Effector CD4-positive, alpha-beta T cell (primary cell): ENCODE data around the gene TTLL12.

Experiments used
- DNase-seq: peaks from one replicate; pipeline ENCODE4 v3.0.0-alpha.2; 2020

TTLL12 gene

DNA sequence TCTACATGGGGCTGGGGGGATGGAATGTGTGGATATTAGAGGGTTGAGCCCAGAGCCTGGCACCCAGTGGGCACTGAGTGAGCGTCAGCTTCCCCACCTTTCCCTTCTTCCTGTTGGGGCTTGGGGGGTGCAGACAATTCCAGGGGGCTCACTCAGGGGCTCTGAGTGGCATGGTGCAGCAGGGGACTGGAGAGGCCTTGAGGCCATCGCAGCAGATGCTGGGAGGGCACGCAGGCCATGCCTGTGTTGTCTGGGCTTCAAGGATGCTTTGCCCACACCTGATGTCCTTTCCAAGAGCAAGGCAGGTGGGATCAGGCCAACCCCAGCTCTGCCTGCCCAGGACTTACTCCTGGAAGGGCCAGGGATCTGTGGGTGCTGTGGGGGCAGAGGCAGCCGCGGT lies 11.2 kb upstream of the TTLL12 start:
- no peak for DNase-seq

DNA sequence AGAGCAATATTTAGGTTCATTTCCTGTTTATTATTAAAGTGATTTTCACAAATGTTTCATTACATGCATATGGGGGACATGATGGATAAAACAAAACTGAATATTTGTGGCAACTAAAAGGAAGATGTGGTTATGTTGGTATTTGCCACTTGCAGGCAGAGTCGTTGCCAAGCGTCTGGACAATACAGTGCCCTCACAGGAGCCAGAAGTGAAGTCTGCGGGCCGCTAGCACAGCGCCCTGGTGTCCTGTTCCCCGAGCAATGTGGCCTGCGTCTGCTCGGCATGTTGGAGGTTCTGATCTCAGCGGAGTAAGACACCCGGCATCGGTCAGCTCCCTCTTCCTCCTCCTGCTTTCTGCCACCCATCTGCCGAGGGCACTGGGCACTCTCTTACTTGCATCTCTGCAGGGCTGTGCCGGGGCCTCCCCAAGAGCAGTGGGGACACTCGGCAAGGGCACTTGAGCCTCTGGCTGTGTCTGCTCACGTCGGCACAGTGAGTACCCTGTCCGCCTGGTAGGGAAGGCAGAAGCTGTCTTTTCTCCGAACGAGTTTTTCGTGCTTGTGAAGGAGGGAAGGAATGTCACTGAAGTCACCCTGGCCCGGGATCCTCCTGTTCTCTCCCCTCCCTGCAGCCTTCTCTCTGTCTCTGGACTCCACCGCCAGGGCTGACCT lies 10.5 kb upstream of the TTLL12 start:
- no peak for DNase-seq

- no peak for DNase-seq
Measured at GRCh38 chr22:43191831-43192230, 4.9 kb upstream of the TTLL12 start.

GRCh38 chr22:43188829-43189545 lies 2.1 kb upstream of the TTLL12 start:
- no peak for DNase-seq

- peak; percentile 92 for DNase-seq
Measured at GRCh38 chr22:43187171-43188099, 501 bp upstream of the TTLL12 start.

DNA sequence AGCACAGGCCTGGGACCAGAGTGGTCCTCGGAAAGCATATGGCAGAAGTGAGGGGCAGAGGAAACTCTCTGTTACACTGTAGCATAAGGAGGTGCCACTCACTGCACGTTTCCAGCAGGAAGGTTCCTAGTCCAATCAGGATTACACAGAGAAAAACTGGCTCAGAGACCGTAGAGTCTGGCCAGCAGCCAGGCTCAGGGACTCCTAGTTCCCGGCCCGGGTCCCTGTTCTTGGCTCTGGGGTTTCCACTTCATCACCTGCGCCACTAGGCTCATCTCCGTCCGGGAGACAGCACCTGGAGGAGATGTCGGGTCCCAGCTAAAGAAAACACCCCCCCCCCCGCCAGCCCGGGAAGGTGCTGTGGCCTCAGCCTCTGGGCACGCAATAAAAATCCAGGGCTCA lies 1.1 kb downstream of the TTLL12 start:
- DNase-seq, result no peak

DNA sequence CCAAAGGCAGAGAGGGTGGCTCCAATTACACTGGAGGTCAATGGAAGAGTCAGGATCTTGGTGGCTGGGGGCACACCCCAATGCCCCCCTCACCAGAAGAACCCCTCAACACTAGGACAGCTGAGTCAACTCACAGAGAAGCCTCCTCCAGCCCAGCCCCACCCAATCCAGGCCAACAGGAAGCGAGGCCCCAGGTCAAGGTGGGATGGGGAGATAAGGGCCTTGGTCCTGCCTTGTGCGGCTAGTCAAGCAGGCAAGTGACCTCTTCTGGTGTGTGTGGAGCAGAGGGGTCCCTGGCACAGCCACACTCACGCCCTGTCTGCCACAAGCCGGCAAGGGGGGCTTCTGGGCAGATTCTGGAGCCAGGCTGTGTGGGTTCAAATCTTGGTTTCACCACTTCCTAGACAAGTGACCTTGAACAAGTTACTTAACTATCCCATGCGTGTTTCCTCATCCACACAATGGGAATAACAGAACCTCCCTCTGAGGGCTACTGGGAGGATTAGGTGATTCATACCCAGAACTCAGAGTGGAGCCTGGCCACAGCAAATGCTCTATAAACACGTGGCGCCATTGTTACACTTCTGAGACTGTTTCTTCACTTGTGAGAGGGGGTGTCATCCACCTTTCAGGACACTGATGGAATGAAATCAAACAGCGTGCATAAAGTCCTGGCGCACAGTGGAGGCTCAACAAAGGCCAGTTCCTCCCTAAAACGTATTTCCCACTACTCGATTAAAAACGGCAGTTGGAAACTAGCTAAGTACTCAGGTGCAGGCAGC lies 3.2 kb downstream of the TTLL12 start:
- no peak for DNase-seq

DNA sequence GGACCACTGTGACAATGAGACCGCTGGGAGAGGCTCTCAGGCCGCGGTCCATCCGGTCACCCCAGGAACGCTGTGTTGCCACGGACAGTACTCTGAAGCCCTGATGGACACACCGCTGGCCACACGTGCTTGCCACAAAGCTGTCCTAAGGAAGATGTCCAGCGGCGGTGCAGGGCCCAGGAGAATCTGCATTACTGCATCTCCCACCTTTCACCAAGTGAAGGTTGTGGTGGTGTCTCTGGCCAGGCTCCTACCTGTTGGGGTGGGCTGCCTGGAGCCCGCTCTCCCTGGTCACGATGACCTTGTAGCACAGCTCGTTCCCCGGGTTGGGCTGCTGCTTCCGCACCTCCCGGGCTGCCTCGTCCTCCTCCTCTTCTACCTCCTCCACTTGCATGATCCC lies 4.2 kb downstream of the TTLL12 start:
- no peak for DNase-seq

DNA sequence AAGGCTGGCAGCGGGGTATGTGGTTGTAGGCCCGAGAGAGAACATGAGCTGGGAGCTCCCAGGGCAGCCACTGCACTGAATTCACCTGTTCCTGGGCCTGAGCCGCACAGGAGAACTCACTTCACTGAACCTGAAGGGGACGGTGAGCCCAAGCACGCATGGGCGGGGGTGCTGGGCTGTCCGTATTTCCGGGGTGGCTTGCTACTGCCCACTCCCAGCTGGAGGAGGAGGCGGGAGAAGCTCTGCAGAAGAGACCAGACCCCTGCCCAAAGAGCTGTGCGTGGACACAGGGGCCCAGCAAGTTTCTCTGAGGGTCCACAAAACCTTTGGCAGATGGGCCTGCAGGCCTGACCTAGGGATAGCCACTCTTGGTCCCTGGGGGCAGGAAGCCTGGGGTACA lies 4.8 kb downstream of the TTLL12 start:
- DNase-seq, result no peak

- no peak for DNase-seq
Measured at GRCh38 chr22:43181321-43182076, 5.4 kb downstream of the TTLL12 start.

DNA sequence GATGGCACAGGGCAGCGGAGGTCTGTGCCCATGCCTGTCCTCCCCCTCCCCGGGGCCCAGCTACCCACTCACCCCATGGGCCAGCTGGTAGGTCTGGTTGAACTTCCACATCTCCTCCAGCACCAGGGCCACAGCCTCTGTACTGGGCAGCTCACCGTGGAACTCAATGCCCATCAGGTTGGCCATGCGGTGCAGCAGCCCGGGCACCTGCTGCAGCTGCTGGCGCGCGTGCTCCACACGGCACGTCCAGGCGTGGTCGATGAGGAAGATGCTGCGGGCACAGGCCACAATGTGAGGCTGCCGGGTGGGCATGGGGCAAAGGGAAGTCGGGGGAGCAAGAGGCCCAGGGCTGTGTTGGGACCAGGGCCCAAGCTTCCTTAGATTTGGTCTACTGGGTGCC lies 6.3 kb downstream of the TTLL12 start:
- no peak for DNase-seq

GRCh38 chr22:43179911-43180195 lies 7.1 kb downstream of the TTLL12 start:
- DNase-seq, result no peak

GRCh38 chr22:43179146-43179910 lies 7.6 kb downstream of the TTLL12 start:
- DNase-seq, result no peak

- DNase-seq, result no peak
Measured at GRCh38 chr22:43177479-43177878, 9.5 kb downstream of the TTLL12 start.

DNA sequence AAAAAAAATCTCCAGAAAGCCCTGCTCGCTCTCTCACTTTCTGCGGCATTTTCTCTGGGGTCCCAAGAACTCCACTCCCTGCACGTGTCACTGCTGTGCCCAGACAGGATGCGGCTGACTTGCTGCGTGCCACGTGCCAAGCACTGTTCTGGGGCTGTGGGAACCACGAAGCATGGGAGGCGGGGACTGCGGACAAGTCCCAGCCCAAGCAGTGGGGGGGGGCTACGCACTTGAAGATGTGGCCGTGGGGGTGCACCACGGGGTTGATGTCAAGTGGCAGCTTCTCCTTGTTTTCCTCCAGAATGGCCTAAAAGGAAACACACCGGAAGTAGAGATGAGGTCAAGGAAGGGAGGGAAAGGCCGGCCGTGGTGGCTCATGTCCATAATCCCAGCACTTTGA lies 10.8 kb downstream of the TTLL12 start:
- DNase-seq, result no peak

GRCh38 chr22:43174941-43175531 lies 11.9 kb downstream of the TTLL12 start:
- DNase-seq, result no peak

GRCh38 chr22:43173976-43174720 lies 12.8 kb downstream of the TTLL12 start:
- DNase-seq, result no peak

DNA sequence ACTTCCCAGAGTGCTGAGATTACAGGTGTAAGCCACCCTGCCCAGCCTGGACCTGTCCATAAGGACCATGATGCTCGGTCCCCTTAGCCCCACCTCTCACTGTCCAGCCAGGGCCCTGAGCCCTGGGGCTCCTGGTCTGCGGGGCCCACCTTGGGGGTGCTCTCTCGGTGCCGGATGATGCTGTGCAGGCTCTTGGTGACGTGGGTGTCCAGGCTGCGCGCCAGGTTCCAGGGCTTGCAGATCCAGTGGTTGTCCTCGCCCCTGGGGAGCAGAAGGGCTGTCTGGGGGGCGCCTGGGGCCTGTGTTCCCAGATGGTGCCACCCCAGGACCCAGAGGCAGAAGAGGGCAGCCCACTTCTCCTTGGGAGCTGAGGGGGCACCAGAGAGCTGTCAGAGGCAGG lies 13.4 kb downstream of the TTLL12 start:
- no peak for DNase-seq

DNA sequence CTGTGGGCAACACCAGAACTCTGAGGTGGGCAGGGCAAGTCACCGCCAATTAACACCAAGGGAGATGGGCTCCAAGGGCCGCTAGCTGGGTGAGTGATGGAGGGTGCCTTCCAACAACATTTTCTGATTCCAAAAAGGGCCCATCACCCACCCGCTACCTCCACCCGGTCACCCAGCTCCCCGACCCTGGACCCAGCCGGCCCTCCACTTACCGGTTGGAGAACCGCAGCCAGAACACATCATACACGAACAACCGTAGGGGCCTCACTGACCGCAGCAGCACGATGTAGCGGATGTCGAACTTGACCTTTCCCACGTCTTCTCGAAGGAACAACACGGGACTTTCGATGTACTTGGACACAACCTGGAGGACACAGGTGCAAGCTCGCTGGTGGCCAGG lies 14.7 kb downstream of the TTLL12 start:
- no peak for DNase-seq

DNA sequence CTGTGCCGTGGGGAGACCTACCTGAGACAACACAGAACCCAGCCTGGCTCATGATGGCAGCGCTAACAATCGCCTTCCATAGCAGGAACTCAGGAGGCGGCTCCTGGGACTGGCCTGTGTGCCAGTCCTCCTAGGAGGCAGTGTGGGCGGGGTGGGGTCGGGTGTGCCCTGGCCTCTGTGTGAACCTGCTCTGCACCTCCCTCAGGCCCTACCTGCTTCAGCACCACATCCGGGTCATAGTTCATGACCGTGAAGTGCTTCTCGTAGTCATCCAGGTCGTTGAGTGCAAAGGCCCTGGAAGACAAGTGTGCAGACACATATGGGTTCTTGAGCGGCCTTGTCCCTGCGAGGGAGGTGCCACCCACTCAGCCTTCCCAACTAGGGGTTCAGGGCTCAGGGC lies 15.3 kb downstream of the TTLL12 start:
- no peak for DNase-seq
